SHP77 (cell line): ENCODE measurements around the gene WSB1.

Experiments used
- DNase-seq, 2 experiments: peaks; one replicate each; lab custom pipeline; 2025; lab: John Stamatoyannopoulos, UW

Gene WSB1

GRCh38 chr17:27357236-27357635 lies 63.3 kb downstream of the WSB1 start:
- DNase-seq, result no peak

GRCh38 chr17:27360507-27360906 lies 66.6 kb downstream of the WSB1 start:
- no peak for DNase-seq

- DNase-seq, result no peak
These were observed 67.8 kb downstream of the WSB1 start for GRCh38 chr17:27361695-27362094.

- DNase-seq, result no peak
These were observed 68.6 kb downstream of the WSB1 start for GRCh38 chr17:27362503-27362902.

GRCh38 chr17:27362909-27363308 lies 69.0 kb downstream of the WSB1 start:
- DNase-seq, result no peak

GRCh38 chr17:27363326-27363725 lies 69.4 kb downstream of the WSB1 start:
- DNase-seq, result no peak
